ENCODE data around the gene SH2D3C.

Gene SH2D3C

DNA sequence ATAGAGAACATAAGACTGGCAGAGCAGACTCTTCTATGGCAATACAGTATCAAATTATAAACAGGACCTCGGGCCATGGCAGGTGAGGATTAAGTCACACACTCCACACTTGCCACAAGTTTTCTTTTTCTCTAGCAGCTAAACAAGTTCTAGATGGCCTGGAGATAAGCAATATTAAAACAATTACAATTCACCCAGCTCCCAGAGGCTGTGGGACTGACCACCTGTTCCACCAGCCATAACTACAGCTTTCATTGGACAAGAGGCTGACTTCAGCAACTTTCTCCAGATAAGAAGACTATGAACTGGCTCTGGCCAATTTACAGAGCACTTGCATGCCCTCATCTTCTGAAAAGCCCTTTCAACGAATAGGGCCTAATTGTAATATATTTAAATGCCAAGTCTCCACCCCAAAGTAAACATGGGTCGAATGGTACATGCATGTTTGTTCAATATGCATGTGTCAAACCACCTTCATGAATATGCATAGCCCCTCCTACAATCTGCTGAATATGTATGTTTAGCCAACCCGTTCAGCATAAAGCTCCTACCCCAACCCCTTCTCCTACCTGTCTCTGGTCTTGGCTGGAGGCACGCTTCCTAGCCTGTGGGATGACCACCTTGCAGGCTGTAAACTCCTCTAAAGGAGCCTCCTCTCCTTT lies 77.7 kb downstream of the SH2D3C start:
- DNase-seq: no peak

- peak in 1 of 51 donors; percentile 48 for DNase-seq
These were observed 78.3 kb downstream of the SH2D3C start for GRCh38 chr9:127700140-127700539.

GRCh38 chr9:127698985-127699670 lies 79.3 kb downstream of the SH2D3C start:
- peak; percentile 33 to 98 (median 93) for DNase-seq

- DNase-seq: no peak
These were observed 80.1 kb downstream of the SH2D3C start for GRCh38 chr9:127698386-127698785.

GRCh38 chr9:127697575-127697974 lies 80.9 kb downstream of the SH2D3C start:
- no peak for DNase-seq

GRCh38 chr9:127694890-127695720 lies 83.4 kb downstream of the SH2D3C start:
- no peak for DNase-seq

- DNase-seq: no peak
These were observed 84.8 kb downstream of the SH2D3C start for GRCh38 chr9:127693697-127694096.

- DNase-seq: peak in 2 of 51 donors; percentile 37 to 56
These were observed 85.3 kb downstream of the SH2D3C start for GRCh38 chr9:127693143-127693542.

GRCh38 chr9:127692071-127692470 lies 86.4 kb downstream of the SH2D3C start:
- DNase-seq: no peak

GRCh38 chr9:127690735-127691134 lies 87.7 kb downstream of the SH2D3C start:
- no peak for DNase-seq

- DNase-seq: no peak
These were observed 89.0 kb downstream of the SH2D3C start for GRCh38 chr9:127689329-127690000.
